Measurements from ENCODE around the gene BRD9. TPM values are rescaled to one million over a fixed set of nuclear protein-coding genes. Genes with fewer than 3 reads are reported as not detected.

The BRD9 gene
- polyA plus RNA-seq, 3 donors: 15.6 to 27.6 (median 24.3) TPM

Other genes starting within 250 kb of the BRD9 start
- gene TPPP, start 199.4 kb downstream of the BRD9 start, polyA plus RNA-seq: 1 to 10 TPM; 1.2 to 3.1 (median 2.7) TPM
- 1 to 10 TPM; 1.1 to 4.4 (median 2.7) TPM for gene ZDHHC11B, start 108.1 kb downstream of the BRD9 start, polyA plus RNA-seq
- 1 to 10 TPM; 3.1 to 5.1 (median 4.4) TPM for gene ZDHHC11, start 41.8 kb downstream of the BRD9 start, polyA plus RNA-seq
- gene TRIP13, start 83 bp upstream of the BRD9 start, polyA plus RNA-seq: 1 to 10 TPM in 2 of 3 donors, under 1 TPM in 1; 0.58 to 1.5 (median 1.5) TPM
- gene NKD2, start 116.0 kb upstream of the BRD9 start, polyA plus RNA-seq: 1 to 10 TPM; 5.0 to 8.8 (median 5.5) TPM
- 10 to 100 TPM in 2 of 3 donors, 1 to 10 TPM in 1; 9.3 to 27.2 (median 20.0) TPM for gene SLC12A7, start 219.3 kb upstream of the BRD9 start, polyA plus RNA-seq

Data from adipose tissue (tissue), 3 donors.